Activated CD8-positive, alpha-beta T cell treated with anti-CD3 and anti-CD28 coated beads for 36 hours (primary cell): Measurements from ENCODE around the gene MGST1. TPM values are rescaled to one million over a fixed set of nuclear protein-coding genes. Genes with fewer than 3 reads are reported as not detected.

ENCODE experiments used
- ATAC-seq: fragments of 200-7000 bp; cut with Tn5 transposase; one replicate; pipeline ENCODE4 v1.10.0; 2021; ENCODE audit warnings: mild to moderate bottlenecking, moderate library complexity
- CTCF ChIA-PET: fragments of 350-600 bp; sonication (Branson Sonifier 250); formaldehyde crosslinking; loops from one replicate; lab custom pipeline; 2021; ENCODE audit warnings: antibody characterized with exemption; lab: Charles Lee
- POLR2A ChIA-PET: fragments of 350-600 bp; sonication (Branson Sonifier 250); formaldehyde crosslinking; loops from one replicate; lab custom pipeline; 2021; ENCODE audit warnings: antibody characterized with exemption; lab: Charles Lee
- DNase-seq: peaks from one replicate; pipeline ENCODE4 v3.0.0-alpha.2; 2020
- H3K27ac Mint-ChIP-seq: one replicate; pipeline ENCODE4 v1.8.0; 2021; ENCODE audit warnings: mild to moderate bottlenecking, mixed read lengths
- H3K27me3 Mint-ChIP-seq: one replicate; pipeline ENCODE4 v1.8.0; 2021; ENCODE audit warnings: mixed read lengths
- H3K36me3 Mint-ChIP-seq: one replicate; pipeline ENCODE4 v1.8.0; 2021; ENCODE audit warnings: low read depth, mixed read lengths
- H3K4me1 Mint-ChIP-seq: one replicate; pipeline ENCODE4 v1.8.0; 2021; ENCODE audit warnings: low read depth, mixed read lengths
- H3K4me3 Mint-ChIP-seq: one replicate; pipeline ENCODE4 v1.8.0; 2021; ENCODE audit warnings: mild to moderate bottlenecking, moderate library complexity, mixed read lengths
- H3K9me3 Mint-ChIP-seq: one replicate; pipeline ENCODE4 v1.8.0; 2021; ENCODE audit warnings: mixed read lengths
- intact Hi-C: fragments of 100-400 bp; cut with micrococcal nuclease; formaldehyde crosslinking; loops from one replicate; pipeline ENCODE4 v1.10.0; 2022
- total RNA-seq, 2 experiments: library from RNA; stranded (reverse); gene quantifications; one replicate each; pipeline ENCODE4 v1.2.3, GENCODE V29; 2021
- TF ChIP-seq, protein P1 (sequence below): fragments of 200-600 bp; IDR thresholded peaks from one replicate; pipeline ENCODE4 v1.8.0; 2022; ENCODE audit warnings: antibody characterized with exemption, mild to moderate bottlenecking

MGST1 gene
- total RNA-seq, 2 experiments from 2014 or later = not detected

DNA sequence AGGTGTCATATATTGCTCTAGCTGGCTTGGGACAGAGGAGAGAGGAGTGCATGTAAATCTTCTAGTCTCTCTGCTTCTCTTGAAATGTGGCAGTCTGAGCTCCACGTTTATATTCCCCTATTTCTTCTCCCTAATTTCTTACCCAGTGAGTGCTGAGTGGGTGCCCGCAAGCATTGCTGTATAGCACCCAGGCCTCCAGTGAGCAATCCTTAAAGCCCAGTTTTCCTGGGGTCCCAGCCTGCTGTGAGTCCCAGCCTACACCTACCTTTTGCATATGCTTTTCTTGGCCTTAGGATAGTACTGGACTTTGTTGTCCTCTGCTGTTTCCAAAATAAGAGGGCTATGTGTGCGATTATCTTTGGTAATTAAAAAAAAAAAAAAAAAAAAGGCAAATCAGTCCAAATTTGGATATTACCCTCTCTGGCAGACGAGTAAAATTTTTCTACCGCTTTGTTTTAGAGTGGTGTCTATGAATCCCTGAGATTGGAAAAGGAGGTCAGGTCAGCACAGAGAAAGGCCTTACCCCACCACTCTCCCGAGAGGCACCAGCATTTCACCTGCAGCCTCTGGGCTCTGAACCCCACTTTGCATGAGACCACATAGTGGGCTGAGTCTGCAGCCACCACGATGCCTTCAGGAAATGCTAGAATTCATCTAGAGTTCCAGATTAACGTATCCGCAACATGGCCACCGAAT lies 1.1 kb downstream of the MGST1 start:
- intact Hi-C loops = no loop called here
- ChIA-PET CTCF (no interaction called here), POLR2A (no interaction called here)
- ATAC-seq = no peak
- no peaks in the 10 kb centered on the region for H3K36me3 Mint-ChIP-seq
- no peak overlapping the region for H3K4me3 Mint-ChIP-seq
- TF ChIP-seq, protein P1, sequence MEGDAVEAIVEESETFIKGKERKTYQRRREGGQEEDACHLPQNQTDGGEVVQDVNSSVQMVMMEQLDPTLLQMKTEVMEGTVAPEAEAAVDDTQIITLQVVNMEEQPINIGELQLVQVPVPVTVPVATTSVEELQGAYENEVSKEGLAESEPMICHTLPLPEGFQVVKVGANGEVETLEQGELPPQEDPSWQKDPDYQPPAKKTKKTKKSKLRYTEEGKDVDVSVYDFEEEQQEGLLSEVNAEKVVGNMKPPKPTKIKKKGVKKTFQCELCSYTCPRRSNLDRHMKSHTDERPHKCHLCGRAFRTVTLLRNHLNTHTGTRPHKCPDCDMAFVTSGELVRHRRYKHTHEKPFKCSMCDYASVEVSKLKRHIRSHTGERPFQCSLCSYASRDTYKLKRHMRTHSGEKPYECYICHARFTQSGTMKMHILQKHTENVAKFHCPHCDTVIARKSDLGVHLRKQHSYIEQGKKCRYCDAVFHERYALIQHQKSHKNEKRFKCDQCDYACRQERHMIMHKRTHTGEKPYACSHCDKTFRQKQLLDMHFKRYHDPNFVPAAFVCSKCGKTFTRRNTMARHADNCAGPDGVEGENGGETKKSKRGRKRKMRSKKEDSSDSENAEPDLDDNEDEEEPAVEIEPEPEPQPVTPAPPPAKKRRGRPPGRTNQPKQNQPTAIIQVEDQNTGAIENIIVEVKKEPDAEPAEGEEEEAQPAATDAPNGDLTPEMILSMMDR = no peak
- no peaks in the 10 kb centered on the region for H3K4me1 Mint-ChIP-seq
- no peaks in the 10 kb centered on the region for H3K9me3 Mint-ChIP-seq
- H3K27me3 Mint-ChIP-seq = peaks cover 8% of the 10 kb centered on the region
- H3K27ac Mint-ChIP-seq = no peak overlapping the region
- DNase-seq = no peak

DNA sequence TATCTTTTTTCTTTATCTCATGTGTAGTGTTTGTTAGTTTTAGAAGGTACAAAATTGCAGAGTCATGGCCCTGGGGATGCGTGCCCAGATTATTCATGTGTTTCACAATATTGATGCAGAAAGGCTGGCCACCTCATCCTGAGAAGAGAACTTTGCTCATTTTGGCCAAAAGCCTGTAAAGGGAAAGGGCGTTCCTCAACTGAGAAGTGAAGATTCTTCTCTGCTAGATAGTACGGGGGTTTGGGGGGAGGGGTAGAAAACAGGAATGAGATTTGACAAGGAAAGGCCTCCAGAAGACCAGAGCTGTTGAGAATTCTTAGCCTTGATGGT lies 1.7 kb downstream of the MGST1 start:
- peaks cover 8% of the 10 kb centered on the region for H3K27me3 Mint-ChIP-seq
- no peak for ATAC-seq
- ChIA-PET CTCF (no interaction called here), POLR2A (no interaction called here)
- H3K4me1 Mint-ChIP-seq = no peaks in the 10 kb centered on the region
- H3K4me3 Mint-ChIP-seq = no peak overlapping the region
- no peak for DNase-seq
- H3K9me3 Mint-ChIP-seq = no peaks in the 10 kb centered on the region
- H3K27ac Mint-ChIP-seq = no peak overlapping the region
- intact Hi-C loops = no loop called here
- TF ChIP-seq, protein P1 = no peak
- H3K36me3 Mint-ChIP-seq = no peaks in the 10 kb centered on the region

DNA sequence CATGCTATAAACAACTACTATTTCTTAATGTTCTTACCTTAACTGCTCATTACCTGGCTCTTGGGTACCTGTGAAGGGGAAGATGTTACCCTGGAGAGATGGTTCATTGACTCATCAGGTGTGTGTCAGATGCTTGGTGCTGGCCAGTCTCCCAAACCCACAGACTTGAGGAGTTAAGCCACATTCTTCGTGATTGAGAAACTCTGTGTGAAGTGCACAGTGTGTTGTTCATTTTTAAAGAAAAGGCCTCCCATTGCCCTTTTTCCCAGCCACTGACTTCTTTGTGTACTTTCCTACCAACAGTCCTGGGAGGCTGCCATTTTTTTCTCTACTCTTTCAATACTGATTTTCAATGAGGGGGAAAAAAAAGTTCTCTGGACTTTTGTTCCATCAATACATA lies 3.2 kb downstream of the MGST1 start:
- intact Hi-C loops = no loop called here
- Mint-ChIP-seq H3K27me3 (peaks cover 8% of the 10 kb centered on the region), H3K4me3 (no peak overlapping the region), H3K4me1 (no peaks in the 10 kb centered on the region), H3K36me3 (no peaks in the 10 kb centered on the region), H3K9me3 (no peaks in the 10 kb centered on the region), H3K27ac (no peak overlapping the region)
- POLR2A ChIA-PET = no interaction called here
- CTCF ChIA-PET = interaction anchor here (1.3 kb wide), 1 partner anchor 10 kb away, joined by 3 read pairs; no protein-coding TSS in a partner anchor
- TF ChIP-seq, protein P1 = no peak
- no peak for ATAC-seq
- no peak for DNase-seq

DNA sequence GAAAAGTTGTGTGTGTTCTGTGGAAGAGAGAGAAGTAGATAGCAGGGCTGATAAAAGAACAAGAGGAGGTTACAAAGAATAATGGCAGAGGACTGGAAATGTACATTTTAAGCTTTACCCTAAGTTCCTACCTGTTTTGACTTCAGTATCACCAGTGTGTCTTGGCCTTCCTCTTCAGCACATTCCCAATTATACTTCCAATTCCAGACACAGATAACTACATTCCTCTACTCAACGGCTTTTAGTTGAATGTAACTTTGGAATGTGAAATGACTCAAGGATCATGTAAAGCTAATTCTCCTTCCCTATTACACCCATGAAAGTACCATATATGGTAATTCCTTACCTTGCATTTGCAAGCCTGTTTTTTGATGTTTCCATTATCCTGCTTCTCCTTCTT lies 5.0 kb downstream of the MGST1 start:
- intact Hi-C loops = no loop called here
- no peak overlapping the region for H3K4me3 Mint-ChIP-seq

DNA sequence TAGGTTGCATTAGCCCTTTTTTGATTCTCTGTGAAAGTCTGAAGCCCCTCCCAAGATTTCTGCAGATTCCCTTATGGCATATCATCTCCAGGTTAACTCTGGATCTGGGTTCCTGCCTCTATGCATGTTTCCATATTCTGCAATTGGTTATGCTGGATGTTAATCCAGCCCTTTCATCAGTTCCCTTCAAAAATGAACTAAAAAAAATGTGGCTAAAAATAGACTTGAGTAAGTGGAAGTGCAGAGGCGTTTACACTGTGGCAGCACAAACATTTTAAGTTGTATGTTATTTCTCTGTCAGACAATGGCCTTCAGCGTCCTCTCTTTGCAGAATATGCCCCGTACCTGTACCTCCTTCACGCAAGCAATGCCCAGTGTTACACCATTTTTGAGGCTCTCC lies 11.4 kb downstream of the MGST1 start:
- DNase-seq = no peak

More for the DNA sequence above, 5.0 kb downstream of the MGST1 start:
- Mint-ChIP-seq H3K36me3 (no peaks in the 10 kb centered on the region), H3K9me3 (no peaks in the 10 kb centered on the region), H3K27me3 (peaks cover 2% of the 10 kb centered on the region), H3K27ac (no peak overlapping the region), H3K4me1 (no peaks in the 10 kb centered on the region)
- ChIA-PET POLR2A (no interaction called here), CTCF (no interaction called here)
- TF ChIP-seq, protein P1 = no peak
- DNase-seq = no peak
- no peak for ATAC-seq

More for the DNA sequence above, 11.4 kb downstream of the MGST1 start:
- Mint-ChIP-seq H3K9me3 (peaks cover 2% of the 10 kb centered on the region), H3K4me1 (no peaks in the 10 kb centered on the region), H3K36me3 (no peaks in the 10 kb centered on the region), H3K4me3 (no peak overlapping the region), H3K27me3 (no peaks in the 10 kb centered on the region), H3K27ac (no peak overlapping the region)
- TF ChIP-seq, protein P1 = no peak
- intact Hi-C loops = no loop called here
- ATAC-seq = no peak
- CTCF ChIA-PET = no interaction called here
- POLR2A ChIA-PET = no interaction called here
